GM13976 (cell line): Measurements from ENCODE around the gene INPP1.

Experiments
- DNase-seq: peaks from one replicate; pipeline ENCODE4 v3.0.0; 2012; ENCODE audit warnings: low spot score
- in situ Hi-C: fragments of 300-500 bp; cut with MboI; formaldehyde crosslinking; loops from one replicate; pipeline ENCODE4 v1.12.0; 2022; ENCODE audit warnings: low sequenced_read_pairs, mixed read lengths, inconsistent platforms; ENCODE audit not compliant: unreplicated experiment
- TF ChIP-seq, protein P1 (sequence below): IDR thresholded peaks from 2 replicates; pipeline ENCODE4 v1.5.1; 2012; ENCODE audit warnings: borderline replicate concordance, mild to moderate bottlenecking; ENCODE audit not compliant: insufficient read depth; ENCODE audit errors: extremely low read depth, missing control alignments, control extremely low read depth

The INPP1 gene

DNA sequence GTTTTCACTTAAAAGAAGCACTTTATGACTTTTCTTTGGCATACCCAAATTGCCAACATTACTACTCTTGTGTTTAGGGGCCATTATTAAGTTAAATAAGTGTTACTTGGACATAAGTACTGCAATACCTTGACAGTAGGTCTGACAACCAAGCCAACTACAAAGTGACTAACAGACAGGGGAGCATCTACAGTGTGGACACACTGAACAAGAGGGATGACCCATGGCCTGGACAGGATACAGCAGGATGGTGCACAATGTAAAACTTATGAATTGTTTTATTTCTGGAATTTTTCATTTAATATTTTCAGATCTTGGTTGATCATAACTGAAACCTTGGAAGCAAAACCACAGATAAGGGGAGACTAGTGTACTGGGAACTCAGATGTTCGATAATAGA is 4.0 kb upstream of the INPP1 start:
- TF ChIP-seq, protein P1, sequence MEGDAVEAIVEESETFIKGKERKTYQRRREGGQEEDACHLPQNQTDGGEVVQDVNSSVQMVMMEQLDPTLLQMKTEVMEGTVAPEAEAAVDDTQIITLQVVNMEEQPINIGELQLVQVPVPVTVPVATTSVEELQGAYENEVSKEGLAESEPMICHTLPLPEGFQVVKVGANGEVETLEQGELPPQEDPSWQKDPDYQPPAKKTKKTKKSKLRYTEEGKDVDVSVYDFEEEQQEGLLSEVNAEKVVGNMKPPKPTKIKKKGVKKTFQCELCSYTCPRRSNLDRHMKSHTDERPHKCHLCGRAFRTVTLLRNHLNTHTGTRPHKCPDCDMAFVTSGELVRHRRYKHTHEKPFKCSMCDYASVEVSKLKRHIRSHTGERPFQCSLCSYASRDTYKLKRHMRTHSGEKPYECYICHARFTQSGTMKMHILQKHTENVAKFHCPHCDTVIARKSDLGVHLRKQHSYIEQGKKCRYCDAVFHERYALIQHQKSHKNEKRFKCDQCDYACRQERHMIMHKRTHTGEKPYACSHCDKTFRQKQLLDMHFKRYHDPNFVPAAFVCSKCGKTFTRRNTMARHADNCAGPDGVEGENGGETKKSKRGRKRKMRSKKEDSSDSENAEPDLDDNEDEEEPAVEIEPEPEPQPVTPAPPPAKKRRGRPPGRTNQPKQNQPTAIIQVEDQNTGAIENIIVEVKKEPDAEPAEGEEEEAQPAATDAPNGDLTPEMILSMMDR: no peak
- in situ Hi-C loops: no loop called here
- no peak for DNase-seq

DNA sequence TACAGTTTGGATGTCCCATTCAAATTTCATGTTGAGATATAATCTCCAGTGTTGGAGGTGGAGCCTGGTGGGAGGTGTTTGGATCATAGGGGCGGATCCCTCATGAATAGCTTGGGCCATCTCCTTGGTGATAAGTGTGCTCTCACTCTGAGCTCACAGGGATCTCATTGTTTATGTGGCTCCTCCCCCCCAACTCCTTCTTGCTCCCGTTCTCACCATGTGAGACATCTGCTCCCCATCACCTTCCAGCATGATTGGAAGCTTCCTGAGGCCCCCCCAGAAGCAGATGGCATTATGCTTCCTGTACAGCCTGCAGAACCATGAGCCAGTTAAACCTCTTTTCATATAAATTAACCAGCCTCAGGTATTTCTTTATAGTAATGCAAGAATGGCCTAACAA is 3.0 kb upstream of the INPP1 start:
- no peak for DNase-seq
- TF ChIP-seq, protein P1: no peak
- in situ Hi-C loops: no loop called here

DNA sequence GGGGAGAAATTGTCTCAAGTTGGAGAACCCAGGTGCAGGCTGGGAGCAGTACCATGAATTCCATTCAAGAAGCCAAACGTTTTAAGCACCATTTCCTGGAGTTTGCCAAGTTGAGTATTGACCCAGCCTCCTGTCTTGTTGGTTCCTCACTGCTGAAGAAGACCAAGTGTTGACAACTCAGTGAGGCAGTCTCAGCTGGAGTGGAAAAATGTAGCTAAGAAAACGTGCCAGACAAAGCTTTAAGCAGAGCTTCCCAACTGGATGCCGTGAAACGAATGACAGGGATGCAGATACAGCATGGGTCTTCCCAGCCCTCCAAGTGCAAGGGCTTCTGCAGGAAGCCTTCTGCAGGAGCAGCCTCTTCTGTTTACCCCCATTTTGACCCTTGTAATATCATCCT is 778 bp upstream of the INPP1 start:
- in situ Hi-C loops: no loop called here
- no peak for DNase-seq
- TF ChIP-seq, protein P1: no peak

DNA sequence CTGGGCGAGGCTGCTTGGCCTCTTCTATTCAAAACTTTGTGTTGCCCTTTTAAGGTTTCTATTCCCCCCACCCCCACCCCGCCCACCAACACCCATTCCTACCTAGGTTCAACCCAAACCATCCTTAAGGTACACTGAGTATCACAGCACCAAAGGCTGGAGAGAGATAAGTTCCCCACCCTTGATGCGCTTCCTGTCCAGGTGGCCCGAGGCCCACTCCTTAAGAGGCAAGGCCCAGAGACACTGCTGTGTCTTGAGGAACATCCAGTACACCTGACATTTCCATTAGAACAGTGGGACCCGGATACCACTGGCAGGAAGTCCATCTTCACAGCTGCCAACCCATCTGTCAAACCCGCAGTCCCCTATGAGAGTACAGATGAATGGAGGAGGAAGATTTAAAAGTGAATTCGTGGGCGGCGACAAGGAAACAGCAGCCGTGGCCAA is 277 bp upstream of the INPP1 start:
- in situ Hi-C loops: no loop called here
- DNase-seq: peak; percentile 18

DNA sequence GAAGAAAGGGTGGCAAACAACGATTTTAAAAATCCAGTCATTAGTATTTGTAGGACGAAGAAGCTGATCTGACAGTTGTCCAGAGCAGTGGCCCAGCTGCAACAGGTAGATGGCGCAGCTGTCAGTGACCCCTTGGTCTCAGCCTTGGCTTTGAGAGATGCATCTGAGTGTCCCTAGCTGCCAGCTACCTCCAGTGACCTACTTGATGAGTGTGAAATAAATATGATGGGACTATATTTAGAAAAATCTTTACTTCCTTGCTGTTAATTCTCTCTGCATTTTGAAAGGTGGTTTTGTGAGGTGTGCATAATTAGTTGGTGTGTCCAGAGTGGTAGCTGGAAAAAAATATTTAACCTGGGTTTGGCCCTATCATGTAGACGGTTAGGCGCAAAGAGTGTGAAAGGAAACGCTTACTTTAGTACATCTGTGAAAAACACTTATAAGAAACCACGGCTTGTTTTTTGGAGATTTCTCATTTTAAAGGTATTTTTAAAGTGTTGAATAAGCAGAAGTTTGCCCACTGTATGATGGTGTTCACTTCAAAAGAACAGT is 963 bp downstream of the INPP1 start:
- DNase-seq: peak; percentile 76
- in situ Hi-C loops: no loop called here
- TF ChIP-seq, protein P1: peak; percentile 46

More for the DNA sequence above, 277 bp upstream of the INPP1 start:
- TF ChIP-seq, protein P1: no peak

DNA sequence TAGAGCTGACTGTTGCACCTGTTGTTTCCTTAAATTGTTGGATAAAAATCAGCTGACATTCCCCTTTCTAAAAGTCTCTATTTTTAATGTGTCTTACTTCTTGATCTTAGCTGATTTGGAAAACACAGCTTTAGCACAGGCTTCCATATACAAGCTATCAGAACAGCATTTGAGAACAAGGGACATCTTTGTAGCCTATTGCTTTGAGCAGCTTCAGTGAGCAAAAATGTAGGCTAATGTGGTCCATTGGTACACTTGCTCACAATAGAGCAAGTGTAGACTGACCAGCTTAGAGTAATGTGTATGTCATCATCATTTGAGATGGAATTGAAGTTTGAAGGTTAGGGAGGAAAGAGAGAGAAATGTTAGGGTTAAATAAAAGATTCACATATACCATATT is 7.0 kb downstream of the INPP1 start:
- DNase-seq: no peak
- TF ChIP-seq, protein P1: no peak
- in situ Hi-C loops: no loop called here
